Stimulated activated CD4-positive, alpha-beta T cell treated with anti-CD3 and anti-CD28 coated beads, Interleukin-15, amount 100 ng/mL, for 24 hours (primary cell): Measurements from ENCODE around the gene TRPM8.
"Not testable (repeated sequence)": the region's sequence is repeated elsewhere in the genome, so short reads cannot be mapped to it uniquely, and the experiment has no call there.

Experiments used
- DNase-seq: peaks from one replicate; pipeline ENCODE4 v3.0.0-alpha.2; 2020

TRPM8 gene

DNA sequence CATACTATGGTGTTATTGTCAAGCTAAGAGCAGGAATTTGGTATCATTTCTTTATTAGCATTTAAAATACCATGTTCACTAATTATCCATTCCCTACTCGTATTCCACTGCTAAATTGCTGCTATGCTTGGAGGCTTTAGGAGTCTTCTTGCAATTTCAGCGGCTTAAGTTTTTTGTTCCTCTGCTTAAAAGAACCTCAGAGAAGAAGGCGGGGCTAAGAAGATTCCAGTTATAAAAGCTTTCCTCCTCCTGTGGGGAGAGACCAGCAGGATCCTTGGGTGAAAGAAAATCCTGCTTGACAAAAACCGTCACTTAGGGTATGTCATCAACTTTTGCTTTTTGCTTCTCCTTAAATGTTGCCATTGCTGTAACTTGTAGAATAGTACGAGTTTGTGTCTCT, at the start of gene TRPM8:
Gene TRPM8, plus strand, starts transcription at position 258 of the 400 bp plus-strand sequence. CDS start 9,165 bp downstream, outside the sequence.
- no peak for DNase-seq

DNA sequence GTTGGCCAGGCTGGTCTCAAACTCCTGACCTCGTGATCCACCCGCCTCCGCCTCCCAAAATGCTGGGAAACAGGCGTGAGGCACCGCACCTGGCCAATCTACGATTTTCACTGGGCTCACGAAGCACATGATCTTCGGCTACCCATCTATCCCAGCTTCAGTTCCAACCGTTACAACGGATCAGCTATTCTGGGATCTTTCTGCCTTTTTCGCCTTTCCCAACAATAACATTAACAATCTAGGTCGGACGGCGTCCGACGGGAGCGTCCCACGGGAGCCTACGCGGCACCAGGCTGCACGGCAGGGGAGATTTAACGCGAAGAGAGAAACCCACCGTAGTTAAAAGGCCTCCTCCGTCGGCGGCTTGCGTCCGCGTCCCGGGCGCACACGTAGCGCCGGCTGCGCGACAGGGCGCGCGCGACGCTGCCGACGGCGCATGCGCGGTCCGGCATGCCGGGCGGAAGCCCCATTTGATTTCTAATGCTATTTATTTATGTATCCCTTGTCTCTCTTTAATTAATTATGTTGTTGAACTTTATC, 49.1 kb upstream of the TRPM8 start, which contains the start of gene MSL3B:
Gene MSL3B, minus strand, starts transcription at position 394 of the 540 bp plus-strand sequence.
- peak; percentile 69 for DNase-seq

DNA sequence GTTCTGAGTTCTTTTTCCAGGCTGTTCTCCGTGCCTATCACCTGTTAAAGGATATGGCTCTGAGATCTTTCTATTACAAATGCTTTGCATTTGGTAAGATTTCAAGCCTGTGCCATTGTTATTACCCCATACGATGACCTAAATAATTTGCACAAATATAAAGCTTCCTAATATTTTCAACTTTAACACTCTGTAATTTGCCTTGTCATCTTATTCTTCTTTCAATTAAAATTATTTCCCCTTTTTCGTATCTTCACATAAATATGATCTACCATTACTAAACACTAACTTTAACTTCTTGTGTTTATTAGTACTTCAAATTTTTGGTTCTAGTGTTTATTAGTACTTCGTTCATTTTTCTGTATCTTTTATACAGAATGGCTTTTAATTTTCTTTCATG, 45.7 kb upstream of the TRPM8 start:
- no peak for DNase-seq

DNA sequence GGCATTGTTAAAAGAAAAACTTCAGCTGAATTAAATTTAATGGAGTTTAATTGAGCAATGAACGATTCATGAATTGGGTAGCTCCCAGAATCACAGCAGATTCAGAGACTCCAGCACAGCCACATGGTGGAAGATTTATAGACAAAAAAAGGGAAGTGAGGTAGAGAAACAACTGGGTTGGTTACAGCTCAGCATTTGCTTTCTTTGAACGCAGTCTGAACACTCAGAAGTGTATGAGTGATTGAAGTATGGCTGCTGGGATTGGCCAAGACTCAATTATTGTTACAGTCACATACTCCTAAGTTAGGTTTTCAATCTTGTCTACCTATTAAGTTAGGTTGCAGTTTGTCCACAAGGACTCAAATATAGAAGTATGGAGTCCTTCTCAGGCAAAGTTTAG, 45.0 kb upstream of the TRPM8 start:
- DNase-seq = not testable (repeated sequence)

DNA sequence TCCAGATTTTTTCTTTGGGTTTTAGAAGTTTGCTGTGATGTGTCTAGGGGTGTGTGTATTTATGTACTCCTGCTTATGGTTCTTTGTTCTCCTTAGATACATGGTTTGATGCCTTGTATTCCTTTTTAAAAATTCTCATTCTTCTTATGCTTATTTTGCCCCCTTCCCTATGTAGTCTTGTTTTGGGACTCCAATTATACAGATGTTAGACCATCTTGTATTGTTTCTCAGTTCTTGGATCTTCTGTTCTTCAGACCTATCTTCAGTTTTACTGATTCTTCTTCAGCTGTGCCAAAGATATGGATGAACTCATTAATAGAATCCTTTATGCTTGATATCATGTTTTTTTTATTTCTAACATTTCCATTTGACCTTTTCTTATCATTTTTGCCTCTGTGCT, 34.8 kb upstream of the TRPM8 start:
- DNase-seq = no peak

DNA sequence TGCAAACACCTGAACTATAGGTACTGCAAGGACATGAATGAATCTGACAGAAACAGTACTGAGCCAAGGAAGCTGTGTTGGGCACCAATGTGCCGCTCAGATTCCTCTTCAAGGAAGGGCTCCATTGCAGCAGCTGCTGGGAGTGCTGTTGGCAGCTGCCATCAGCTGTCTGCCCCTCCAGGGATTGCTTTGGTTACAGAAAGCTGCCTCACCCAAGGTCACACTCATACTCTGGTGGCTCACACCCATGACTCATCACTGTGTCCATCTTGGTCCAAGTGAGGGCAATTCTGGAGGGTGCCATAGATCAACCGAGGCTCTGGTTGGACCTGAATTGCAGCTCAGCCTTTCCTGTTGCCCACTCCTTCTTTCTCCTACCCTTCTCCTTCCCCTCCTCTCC, 24.4 kb upstream of the TRPM8 start:
- no peak for DNase-seq

DNA sequence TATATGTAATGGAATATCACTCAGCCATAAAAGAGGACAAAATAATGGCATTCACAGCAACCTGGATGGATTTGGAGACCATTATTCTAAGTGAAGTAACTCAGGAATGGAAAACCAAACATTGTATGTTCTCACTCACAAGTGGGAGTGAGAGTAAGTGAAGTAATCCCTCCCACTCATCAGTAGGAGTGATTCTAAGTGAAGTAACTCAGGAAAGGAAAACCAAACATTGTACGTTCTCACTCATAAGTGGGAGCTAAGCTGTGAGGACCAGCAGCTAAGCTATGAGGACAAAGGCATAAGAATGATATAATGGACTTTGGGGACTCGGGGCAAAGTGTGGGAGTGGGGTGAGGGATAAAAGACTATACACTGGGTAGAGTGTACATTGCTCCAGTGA, 20.9 kb upstream of the TRPM8 start:
- not testable (repeated sequence) for DNase-seq

DNA sequence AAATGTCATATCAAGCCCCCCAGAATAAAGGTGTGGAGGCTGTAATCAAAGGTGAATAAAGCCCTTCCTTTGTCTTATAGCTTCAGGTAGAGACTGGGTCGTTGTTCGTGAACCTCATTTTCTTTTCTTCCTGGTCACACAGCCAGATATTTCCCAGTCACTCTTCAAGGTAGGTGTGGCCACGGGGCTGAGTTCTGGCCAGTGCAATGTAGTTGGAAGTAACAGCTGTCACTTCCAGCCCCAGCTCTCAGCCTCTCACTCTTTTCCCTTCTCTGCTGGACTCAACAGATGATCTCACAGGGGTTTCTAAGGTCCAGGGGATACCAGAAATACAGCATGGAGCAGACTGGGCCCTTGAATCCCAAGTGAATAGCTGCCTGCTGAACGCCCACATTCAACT, 15.8 kb upstream of the TRPM8 start:
- DNase-seq = no peak

DNA sequence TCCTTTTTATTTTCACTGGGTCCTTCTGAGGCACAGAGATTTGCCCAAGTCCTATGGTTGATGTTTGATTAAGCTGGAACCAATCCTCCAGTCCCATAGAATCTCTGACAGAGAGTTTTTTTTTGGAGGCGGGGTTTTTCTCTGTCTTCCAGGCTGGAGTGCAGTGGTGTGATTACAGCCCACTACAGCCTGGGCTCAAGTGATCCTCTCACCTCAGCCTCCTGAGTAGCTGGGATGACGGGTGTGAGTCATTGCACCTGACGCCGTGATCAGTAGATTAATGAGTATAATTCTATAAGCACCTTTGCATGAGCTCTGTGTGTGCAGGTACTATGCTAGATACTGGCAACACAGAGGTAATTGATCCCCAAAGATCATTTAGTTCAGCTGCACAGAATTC, 15.3 kb upstream of the TRPM8 start:
- DNase-seq = no peak

DNA sequence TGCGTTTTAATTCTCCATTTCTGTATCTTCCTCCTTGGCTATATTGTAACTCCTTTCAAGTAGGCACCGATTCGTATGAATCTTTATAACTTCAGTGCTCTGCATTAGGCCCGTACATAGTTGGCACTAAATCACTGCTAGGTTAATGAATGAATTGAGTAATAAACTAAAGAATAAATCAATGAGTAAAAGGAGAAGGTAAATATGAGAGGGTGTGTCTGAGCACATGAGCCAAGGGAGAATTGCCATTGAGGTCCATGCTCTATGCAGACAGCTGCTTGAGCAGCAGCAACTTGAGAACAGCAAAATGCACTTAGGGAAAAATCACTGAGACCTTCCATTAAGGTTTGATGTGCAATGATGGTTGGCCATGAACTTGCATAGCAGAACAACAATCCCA, 11.2 kb upstream of the TRPM8 start:
- DNase-seq = no peak

DNA sequence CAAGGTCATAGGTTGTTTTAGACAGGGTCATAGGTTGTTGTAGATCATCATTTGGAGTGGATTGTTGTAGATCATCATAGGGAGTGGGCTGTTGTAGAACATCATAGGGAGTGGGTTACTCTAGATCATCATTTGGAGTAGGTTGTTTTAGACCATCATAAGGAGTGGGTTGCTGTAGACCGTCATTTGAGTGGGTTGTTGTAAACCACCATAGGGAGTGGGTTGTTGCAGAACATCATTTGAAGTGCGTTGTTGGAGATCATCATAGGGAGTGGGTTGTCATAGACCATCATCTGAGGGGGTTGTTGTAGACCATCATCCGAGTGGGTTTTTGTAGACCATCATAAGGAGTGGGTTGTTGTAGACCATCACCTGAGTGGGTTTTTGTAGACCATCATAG, 9.5 kb upstream of the TRPM8 start:
- no peak for DNase-seq

DNA sequence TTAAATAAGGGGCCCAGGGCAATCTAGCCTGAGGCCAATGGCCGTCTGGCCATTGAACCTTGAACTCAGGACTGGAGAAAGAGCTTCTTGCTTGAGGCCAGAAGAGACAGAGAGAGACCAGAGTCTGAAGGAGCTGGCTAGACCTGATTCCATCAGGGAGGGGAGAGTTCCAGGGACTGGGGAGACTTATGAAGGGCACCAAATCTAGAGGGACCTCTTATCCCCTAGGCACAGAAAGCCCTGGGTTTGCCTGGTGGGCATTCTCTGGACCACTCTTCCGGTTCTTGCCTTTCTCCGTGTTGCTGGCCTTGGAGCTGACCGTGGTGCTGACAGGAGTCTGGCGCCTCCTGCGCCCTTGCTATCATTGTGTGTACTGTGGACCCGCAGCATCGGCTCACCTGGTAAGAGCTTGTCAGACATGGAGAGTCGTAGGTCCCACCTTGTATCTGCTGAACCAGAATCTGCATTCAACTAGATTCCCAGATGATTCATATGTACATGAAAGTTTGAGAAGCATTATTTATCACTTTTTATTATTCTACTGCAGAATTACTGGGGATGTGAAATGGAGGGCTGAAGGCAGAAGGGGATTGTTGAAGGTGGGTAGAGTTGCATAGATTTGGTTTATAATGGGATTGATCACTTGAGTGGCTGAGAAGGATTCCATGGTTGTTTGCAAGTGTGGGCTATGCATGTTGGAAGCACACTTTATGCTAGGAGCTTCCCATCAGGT, 4.3 kb upstream of the TRPM8 start:
- DNase-seq = peak; percentile 19

DNA sequence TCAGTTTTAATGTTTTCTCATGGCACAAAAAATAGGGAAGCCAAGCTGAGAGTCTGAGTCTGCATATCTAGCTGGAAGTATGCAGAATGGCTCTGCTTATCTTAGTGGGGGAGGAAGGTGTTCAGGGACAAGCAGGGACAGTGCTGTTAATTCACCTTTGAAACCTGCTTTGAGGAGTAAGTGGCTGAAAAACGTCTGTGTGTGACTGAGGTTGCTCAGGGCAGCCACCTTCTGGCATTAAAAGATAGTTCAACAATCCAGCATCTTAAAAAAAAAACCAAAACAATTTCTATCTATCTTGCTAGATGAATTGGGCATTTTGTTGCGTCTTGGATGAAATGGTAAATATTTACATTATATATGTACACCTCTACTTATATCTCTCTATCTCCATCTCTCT, 2.0 kb upstream of the TRPM8 start:
- no peak for DNase-seq

DNA sequence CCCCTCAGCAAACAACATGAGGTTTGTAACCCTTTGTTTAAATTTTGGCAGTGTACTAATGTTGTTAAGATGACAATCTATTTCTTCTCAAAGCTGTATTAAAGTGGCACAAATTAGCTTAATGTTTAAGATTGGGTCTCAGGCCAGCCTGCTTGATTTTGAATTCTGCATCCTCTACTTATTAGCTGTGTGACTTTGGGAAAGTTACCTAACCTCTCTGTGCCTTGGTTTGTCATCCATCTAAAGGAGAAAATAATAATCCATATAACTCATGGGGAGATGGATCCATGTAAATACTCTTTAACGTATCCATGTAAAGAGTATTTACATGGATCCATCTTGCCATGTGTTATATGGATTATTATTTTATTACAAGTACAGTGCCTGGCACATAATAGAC, 2.1 kb downstream of the TRPM8 start:
- no peak for DNase-seq

DNA sequence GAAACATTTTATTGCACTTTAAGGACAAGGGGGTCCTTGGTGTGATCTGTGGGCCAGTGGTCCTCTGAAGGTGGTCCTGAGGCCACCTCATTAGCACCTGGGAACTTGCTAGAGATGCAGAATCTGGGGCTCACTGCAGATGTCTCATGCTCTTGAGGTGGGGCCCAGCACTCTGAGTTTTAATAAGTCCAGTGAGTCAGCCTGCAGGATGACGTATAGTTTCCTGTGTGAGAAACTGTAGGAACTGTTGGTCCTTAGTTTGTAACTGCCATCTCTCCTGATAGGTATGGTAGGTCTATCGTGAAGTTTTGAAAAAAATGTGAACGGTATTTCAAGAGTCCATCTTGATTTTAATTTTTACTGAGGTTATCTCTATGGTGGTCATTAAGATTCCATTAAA, 2.8 kb downstream of the TRPM8 start:
- peak; percentile 23 for DNase-seq

DNA sequence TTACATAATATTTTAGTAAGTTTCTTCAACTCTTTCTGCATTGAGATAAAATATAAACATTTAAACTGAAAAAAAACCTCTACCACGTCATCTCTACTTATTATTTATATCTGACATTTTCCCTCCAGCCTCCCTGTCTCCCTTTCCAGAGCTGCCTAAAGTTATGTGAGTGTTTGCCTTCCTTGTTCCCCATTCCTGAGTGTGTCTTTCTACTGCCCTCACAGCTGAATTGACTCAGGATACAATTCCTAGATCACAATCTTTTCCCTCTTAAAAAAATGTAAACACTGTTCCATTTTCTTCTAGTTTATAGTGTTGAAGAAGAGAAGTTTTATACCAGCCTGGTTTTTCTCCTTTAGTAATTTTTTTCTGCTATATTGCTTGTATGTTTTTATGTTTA, 5.3 kb downstream of the TRPM8 start:
- no peak for DNase-seq

DNA sequence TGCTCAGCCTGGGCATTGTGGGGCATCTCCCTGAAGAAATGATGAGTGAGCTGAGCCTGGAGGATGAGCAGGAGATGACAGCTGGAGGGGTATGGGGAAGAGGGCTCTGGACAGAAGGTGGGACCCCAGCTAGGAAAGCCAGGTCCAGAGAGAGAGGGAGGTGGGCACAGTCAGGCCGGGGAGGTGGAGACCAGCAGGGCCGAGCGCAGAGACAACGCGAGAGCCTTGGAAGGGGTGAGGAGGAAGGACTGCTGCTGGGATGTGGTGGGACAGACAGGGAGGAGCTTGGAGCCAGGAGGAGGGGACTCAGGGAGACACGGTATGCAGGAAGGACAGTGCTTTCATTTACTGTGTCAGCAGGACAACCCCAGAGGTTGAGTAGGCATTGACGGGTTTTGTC, 8.2 kb downstream of the TRPM8 start:
- DNase-seq = no peak

DNA sequence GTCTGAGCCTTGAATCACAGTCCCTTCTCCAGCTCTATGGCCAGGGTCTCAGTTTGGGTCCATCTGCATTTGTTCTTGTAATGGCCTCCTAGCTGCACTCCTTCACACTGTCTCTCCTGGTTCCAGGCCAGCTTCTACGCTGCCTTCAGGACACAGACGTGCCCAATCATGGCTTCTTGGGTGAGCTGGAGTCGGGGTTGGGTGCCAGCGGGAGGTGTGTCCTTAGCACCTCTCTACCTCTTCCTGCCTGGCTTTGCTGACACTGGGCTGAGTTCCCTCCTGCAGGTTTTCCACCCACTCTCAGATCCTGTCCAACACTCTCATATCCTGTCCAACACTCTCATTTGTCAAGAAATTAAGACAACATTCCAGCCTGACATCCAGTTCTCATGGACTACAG, 9.6 kb downstream of the TRPM8 start:
- no peak for DNase-seq

DNA sequence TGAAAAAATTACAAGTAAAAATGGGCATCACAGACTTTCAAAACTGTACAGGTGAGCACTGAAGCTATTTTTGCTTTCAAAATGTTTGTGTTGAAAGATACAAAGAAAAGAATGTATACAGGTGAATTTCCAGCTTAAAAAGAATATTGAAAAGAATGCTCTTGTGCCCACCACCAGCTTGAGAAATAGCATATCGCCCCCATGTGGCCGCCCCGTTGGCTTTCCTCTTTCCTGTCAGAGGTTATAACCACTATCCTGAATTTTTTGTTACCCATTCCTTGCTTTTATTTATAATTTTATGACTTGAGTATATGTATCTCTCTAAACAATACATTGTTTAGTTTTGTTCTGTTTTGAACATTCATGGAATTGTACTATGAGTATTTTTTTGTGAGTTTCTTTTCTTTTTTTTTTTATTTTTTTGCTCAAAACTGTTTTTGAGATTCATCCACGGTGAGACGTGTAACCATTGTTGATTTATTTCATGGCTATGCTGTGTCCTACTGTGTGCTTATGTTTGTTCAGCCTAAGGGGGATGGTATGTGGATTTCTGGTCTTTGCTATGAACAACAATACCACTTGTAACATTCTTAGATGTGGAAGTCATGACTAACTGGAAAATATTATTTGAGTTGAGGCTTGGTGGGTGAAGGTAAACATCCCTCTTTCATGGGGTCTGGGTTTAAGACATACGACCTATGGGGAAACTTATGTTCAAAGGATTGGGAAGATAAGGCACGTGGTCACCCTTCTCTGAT, 11.6 kb downstream of the TRPM8 start:
- DNase-seq = peak; percentile 50

DNA sequence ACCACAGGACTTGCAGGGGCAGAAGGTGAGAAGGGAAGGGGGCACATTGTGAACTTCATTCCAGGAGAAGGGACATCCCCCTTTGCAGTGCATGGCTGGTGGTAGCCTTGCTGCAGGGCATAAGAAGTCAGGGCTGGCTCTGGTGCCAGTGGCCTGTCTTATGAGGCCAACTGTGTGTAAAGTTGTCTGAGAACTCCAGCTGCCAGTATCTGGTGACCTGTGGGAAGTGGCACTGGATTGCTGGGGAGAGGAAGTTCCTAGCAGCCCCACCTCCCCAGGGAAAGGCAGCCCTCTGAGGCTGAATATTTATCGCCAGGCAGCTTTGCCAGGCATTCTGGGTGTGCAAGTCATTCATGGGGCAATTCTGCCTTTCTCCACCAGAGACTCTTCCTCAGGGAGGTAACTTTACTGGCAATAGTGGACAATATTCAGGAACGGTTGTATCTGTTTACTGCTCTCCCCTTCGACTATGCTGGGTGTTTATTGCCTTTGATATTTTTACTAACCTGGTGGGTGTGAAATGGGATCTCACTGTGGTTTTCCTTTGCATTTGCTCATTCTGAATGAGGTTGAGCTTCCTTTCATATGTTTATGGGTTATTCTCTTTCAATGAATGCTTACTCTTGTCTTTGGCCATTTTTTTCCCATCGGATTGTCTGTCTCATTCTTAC, 12.3 kb downstream of the TRPM8 start:
- DNase-seq = no peak

DNA sequence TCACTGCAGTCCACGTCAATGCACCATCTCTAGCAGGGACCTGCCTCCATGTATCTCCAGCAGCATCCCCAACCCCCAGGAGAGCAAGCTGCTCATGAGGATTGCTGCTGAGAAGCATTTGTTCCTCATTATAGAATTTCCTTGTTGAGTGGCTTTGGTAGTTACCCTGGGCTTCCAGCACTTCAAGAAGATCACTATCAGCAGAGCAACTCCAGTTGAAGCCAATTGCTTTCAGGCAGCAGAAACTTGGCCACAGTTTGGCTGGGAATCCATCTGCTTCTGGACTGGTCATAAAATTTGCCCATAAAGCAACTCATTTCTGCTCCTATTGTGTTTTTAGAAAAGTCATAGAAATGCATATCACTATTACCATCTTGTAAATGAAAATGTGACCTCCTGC, 17.4 kb downstream of the TRPM8 start:
- DNase-seq = no peak

DNA sequence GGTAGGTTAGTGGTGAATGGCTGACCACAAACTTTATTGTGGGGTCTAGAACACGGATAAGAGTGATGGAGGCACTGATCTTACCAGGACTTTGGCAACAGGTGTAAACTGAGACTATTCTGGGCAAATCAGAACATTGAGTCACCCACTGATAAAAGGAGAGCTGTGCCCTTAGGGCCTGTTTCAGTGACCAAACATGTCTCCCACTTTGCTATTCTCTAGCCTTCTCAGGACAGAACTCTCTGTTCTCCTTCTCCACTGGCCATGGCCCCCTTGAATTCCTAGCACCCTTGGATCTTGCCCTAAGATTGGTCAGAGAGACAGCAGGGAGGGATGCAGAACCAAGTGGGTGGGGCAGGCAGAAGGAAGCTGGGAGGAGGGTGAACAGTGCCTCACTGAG, 18.3 kb downstream of the TRPM8 start:
- DNase-seq = no peak

DNA sequence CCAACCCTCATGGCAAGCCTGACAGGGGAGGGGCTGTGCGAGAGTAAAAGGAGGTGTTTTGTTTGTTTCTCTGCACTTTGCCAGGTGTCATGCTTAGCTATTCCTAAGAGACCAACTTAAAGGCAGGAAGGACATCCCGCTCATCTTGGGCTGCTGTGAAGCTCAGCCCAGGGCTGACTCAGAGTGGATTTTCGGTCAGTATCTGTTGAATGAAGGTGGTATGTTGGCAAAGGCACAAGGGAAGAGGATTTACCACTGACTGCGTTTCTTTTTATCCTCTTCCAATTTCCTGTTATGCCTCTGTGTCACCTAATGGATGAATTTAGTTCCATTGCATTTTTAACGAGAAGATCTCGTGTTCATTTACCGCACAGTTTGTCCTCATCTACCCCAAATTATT, 18.9 kb downstream of the TRPM8 start:
- DNase-seq = no peak
